Measurements from ENCODE around the gene PBRM1.

DNA sequence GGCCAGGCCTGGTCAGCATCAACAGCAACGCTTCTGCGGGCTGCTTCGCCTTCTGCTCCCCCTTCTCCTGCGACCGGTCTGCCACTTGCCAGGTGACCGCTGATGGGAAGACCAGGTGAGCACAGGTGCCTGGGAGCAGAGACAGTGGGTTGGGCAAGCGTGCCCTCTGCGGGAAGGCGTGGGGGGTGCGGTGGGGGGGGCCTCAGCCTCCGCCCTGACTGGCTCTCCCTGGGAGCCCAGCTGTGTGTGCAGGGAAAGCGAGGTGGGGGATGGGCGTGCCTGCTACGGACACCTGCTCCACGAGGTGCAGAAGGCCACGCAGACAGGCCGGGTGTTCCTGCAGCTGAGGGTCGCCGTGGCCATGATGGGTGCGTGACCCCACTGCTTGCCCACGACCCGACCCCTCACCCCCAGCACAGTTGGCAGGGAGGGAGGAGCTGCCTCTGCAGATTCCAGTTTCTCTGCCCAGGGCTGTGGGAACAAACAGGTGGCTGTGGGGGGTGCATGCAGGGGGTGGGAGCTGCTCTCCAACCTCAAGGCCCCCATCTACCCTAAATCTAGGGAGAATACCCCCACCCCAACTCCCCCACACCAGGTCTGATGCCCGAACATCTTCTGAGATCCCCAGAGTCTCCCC lies 181.8 kb downstream of the PBRM1 start:
- TF ChIP-seq TAF1 (IDR thresholded peaks at IDR 0.05; ENCODE audit: borderline replicate concordance, insufficient read depth, low read length): no peak
- no peak for TF ChIP-seq FOXP2 (optimal IDR thresholded peaks at IDR 0.05; ENCODE audit: borderline replicate concordance, extremely low read depth, extremely low read length, insufficient read depth)
- TF ChIP-seq SIN3A (IDR thresholded peaks at IDR 0.05; ENCODE audit: borderline replicate concordance, insufficient read depth, low read length): no peak
- no peak for TF ChIP-seq POLR2AphosphoS5 (IDR thresholded peaks at IDR 0.05; ENCODE audit: low read depth, low read length)
- TF ChIP-seq REST (IDR thresholded peaks at IDR 0.05; ENCODE audit: insufficient read depth in 1 of 2, low read depth in 2 of 2, low read length in 2 of 2): no peak
